SK-N-SH (cell line): Measurements from ENCODE around the gene TRIOBP. TPM values are rescaled to one million over a fixed set of nuclear protein-coding genes. Genes with fewer than 3 reads are reported as not detected.

Experiments
- CTCF ChIA-PET: fragments of 300-600, 350-600 bp; formaldehyde crosslinking; extraction: SDS; loops from one replicate; lab custom pipeline; 2021; lab: Yijun Ruan, JAX
- POLR2A ChIA-PET: fragments of 350-600 bp; sonication (Branson Sonifier 250); formaldehyde crosslinking; extraction: SDS; loops from one replicate; lab custom pipeline; 2020; ENCODE audit warnings: antibody characterized with exemption, inconsistent platforms; lab: Yijun Ruan, JAX
- DNase-seq: peaks from one replicate; pipeline ENCODE4 v3.0.0; 2012
- H2AFZ ChIP-seq: fragments of 200-600 bp; sonication (generic); 2 replicates; pipeline ENCODE4 v1.8.1; 2016; ENCODE audit warnings: antibody characterized with exemption, mild to moderate bottlenecking, low read depth
- H3F3A ChIP-seq: fragments of 200-600 bp; sonication (generic); replicated peaks from 2 replicates; pipeline ENCODE3; 2016; ENCODE audit warnings: antibody characterized with exemption, mild to moderate bottlenecking; ENCODE audit not compliant: insufficient read depth
- H3K27ac ChIP-seq, 2 experiments: fragments of 200-500 bp in 1 of 2; fragments of 200-600 bp in 1 of 2; sonication (Bioruptor generic) in 1 of 2; sonication (generic), shearing (Covaris generic) in 1 of 2; 2 replicates each; pipeline versions ENCODE4 v1.5.1 to v1.6.1; 2014 to 2016; ENCODE audit warnings: low read depth in 2 of 2, inconsistent platforms in 1 of 2, low read length in 1 of 2, mild to moderate bottlenecking in 1 of 2, mixed read lengths in 1 of 2
- H3K27me3 ChIP-seq: fragments of 200-600 bp; sonication (generic), shearing (Covaris generic); 2 replicates; pipeline ENCODE4 v1.6.1; 2016; ENCODE audit warnings: mixed run types; ENCODE audit not compliant: insufficient read depth
- H3K36me3 ChIP-seq, 2 experiments: fragments of 200-500 bp in 1 of 2; fragments of 200-600 bp in 1 of 2; sonication (Bioruptor generic) in 1 of 2; sonication (generic) in 1 of 2; replicated peaks in 1 of 2; 2 replicates each; pipeline versions ENCODE3 to v1.5.1; 2014 to 2016; ENCODE audit warnings: low read length in 1 of 2, mild to moderate bottlenecking in 1 of 2; ENCODE audit not compliant: insufficient read depth in 2 of 2, control insufficient read depth in 1 of 2
- H3K4me1 ChIP-seq, 2 experiments: fragments of 200-500 bp in 1 of 2; fragments of 200-600 bp in 1 of 2; sonication (Bioruptor generic) in 1 of 2; sonication (generic), shearing (Covaris generic) in 1 of 2; 2 replicates each; pipeline versions ENCODE4 v1.5.1 to v1.6.1; 2014 to 2016; ENCODE audit warnings: low read depth in 1 of 2, low read length in 1 of 2, mixed run types in 1 of 2; ENCODE audit not compliant: insufficient read depth in 2 of 2, control insufficient read depth in 1 of 2
- H3K4me2 ChIP-seq: fragments of 200-600 bp; sonication (generic), shearing (Covaris generic); 2 replicates; pipeline ENCODE4 v1.6.1; 2017; ENCODE audit warnings: mixed run types
- H3K4me3 ChIP-seq, 2 experiments: fragments of 200-500 bp in 1 of 2; fragments of 200-600 bp in 1 of 2; sonication (Bioruptor generic) in 1 of 2; sonication (generic), shearing (Covaris generic) in 1 of 2; 2 replicates each; pipeline versions ENCODE4 v1.5.1 to v1.8.1; 2014 to 2016; ENCODE audit warnings: low read depth in 2 of 2, inconsistent platforms in 1 of 2, low read length in 1 of 2, mild to moderate bottlenecking in 1 of 2, mixed read lengths in 1 of 2, moderate library complexity in 1 of 2
- H3K79me2 ChIP-seq: fragments of 200-600 bp; sonication (generic); 2 replicates; pipeline ENCODE4 v1.8.1; 2017; ENCODE audit warnings: mild to moderate bottlenecking; ENCODE audit not compliant: insufficient read depth
- H3K9ac ChIP-seq: fragments of 200-600 bp; sonication (generic); 2 replicates; pipeline ENCODE4 v1.6.1; 2017; ENCODE audit warnings: mixed run types
- H3K9me2 ChIP-seq: fragments of 200-600 bp; sonication (generic); 2 replicates; pipeline ENCODE4 v1.6.1; 2017; ENCODE audit warnings: mixed run types
- H3K9me3 ChIP-seq: fragments of 200-600 bp; sonication (generic); 2 replicates; pipeline ENCODE4 v1.6.1; 2017; ENCODE audit warnings: mixed run types, mild to moderate bottlenecking, moderate library complexity
- H4K20me1 ChIP-seq: fragments of 200-600 bp; sonication (generic); 2 replicates; pipeline ENCODE4 v1.6.1; 2017; ENCODE audit warnings: mild to moderate bottlenecking, mixed run types; ENCODE audit not compliant: insufficient read depth
- CTCF ChIP-seq: fragments of 200-600 bp; sonication (generic); IDR thresholded peaks from 2 replicates; pipeline ENCODE4 v1.6.1; 2017; ENCODE audit warnings: antibody characterized with exemption, mild to moderate bottlenecking, moderate library complexity
- ELF1 ChIP-seq: IDR thresholded peaks from 2 replicates; pipeline ENCODE4 v1.4.0; 2012
- EP300 ChIP-seq, 2 experiments: IDR thresholded peaks; 2 replicates each; pipeline versions ENCODE4 v1.4.0 to v1.6.1; 2012; ENCODE audit warnings: borderline replicate concordance in 1 of 2, low read depth in 1 of 2, low read length in 1 of 2
- EZH2phosphoT487 ChIP-seq: fragments of 200-600 bp; sonication (generic); IDR thresholded peaks from 2 replicates; pipeline ENCODE4 v1.6.1; 2017; ENCODE audit warnings: low read depth, mixed run types, mild to moderate bottlenecking, antibody characterized with exemption, moderate library complexity, borderline replicate concordance
- MEF2A ChIP-seq: IDR thresholded peaks from 2 replicates; pipeline ENCODE4 v1.4.0; 2012; ENCODE audit warnings: low read depth, borderline replicate concordance
- MXI1 ChIP-seq: IDR thresholded peaks from 2 replicates; pipeline ENCODE4 v1.6.1; 2012; ENCODE audit warnings: mild to moderate bottlenecking, low read depth, low read length, improper control_type of control experiment
- RCOR1 ChIP-seq: fragments of 150-350 bp; IDR thresholded peaks from 2 replicates; pipeline ENCODE4 v1.6.1; 2017; ENCODE audit warnings: antibody characterized with exemption, low read length
- REST ChIP-seq: IDR thresholded peaks from 2 replicates; pipeline ENCODE4 v1.6.1; 2012; ENCODE audit warnings: mild to moderate bottlenecking, low read depth, low read length, moderate library complexity
- RFX5 ChIP-seq: IDR thresholded peaks from 2 replicates; pipeline ENCODE4 v1.6.1; 2012; ENCODE audit warnings: mild to moderate bottlenecking, improper control_type of control experiment, low read length
- TEAD4 ChIP-seq: IDR thresholded peaks from 2 replicates; pipeline ENCODE4 v1.4.0; 2012; ENCODE audit warnings: mild to moderate bottlenecking, borderline replicate concordance; ENCODE audit not compliant: insufficient read depth
- WGBS: methylation state at CpG from one replicate; pipeline ENCODE4 v1.1.6; 2017; ENCODE audit warnings: low lambda C conversion rate; 5-methylcytosine and 5-hydroxymethylcytosine counted together
- polyA plus RNA-seq, 3 experiments: library from polyadenylated mRNA; depleted of rRNA; stranded (reverse); fragments of >200 nt; gene quantifications; 2 replicates each; pipeline ENCODE4 v1.2.3, GENCODE V29; 2012

Gene TRIOBP
- polyA plus RNA-seq, 1 of the 3 experiments (the other 2 are of a cell fraction) = 43.6 TPM

GRCh38 chr22:37769056-37769455 is 72.2 kb downstream of the TRIOBP start:
- H3K36me3 ChIP-seq = peaks cover 5 to 37% of the 10 kb centered on the region in 2 experiments
- POLR2A ChIA-PET = interaction anchor here (2.4 kb wide), 1 partner anchor 9 kb away, joined by 6 read pairs; no protein-coding TSS in a partner anchor
- no peaks in the 10 kb centered on the region for H3K9me3 ChIP-seq

More at GRCh38 chr22:37769056-37769455, 72.2 kb downstream of the TRIOBP start:
- Histone ChIP-seq H3K4me3 (no peak overlapping the region), H2AFZ (no peak overlapping the region), H3K79me2 (no peaks in the 10 kb centered on the region), H3F3A (peaks cover 4% of the 10 kb centered on the region), H3K4me2 (no peak overlapping the region), H3K27me3 (no peaks in the 10 kb centered on the region), H4K20me1 (no peaks in the 10 kb centered on the region), H3K4me1 (no peaks in the 10 kb centered on the region), H3K9ac (no peak overlapping the region), H3K9me2 (no peaks in the 10 kb centered on the region), H3K27ac (no peak overlapping the region)
- no peak for DNase-seq
- no peak for TF ChIP-seq CTCF
- TF ChIP-seq ELF1 = no peak
- TF ChIP-seq REST = no peak
- no peak for TF ChIP-seq RCOR1
- no peak for TF ChIP-seq MXI1
- no peak for TF ChIP-seq MEF2A
- no peak for TF ChIP-seq EZH2phosphoT487
- no peak for TF ChIP-seq TEAD4
- no peak for TF ChIP-seq RFX5
- no peak for TF ChIP-seq EP300 (IDR thresholded peaks at IDR 0.05; ENCODE audit: borderline replicate concordance in 1 of 2, low read depth in 1 of 2, low read length in 1 of 2)
- CTCF ChIA-PET = interaction anchor here (0.7 to 1.3 kb wide), 3 partner anchors 19 to 48 kb away, joined by 3 read pairs; no protein-coding TSS in a partner anchor
- WGBS = 92% methylated on average over 6 of the region's 24 CpGs
